HFF-Myc (cell line): ENCODE measurements around the gene NDRG3.

Experiments used
- DNase-seq: peaks from one replicate; pipeline ENCODE4 v3.0.0-alpha.2; 2011; ENCODE audit warnings: low read depth; ENCODE audit errors: extremely low read depth
- H3K4me3 ChIP-seq: replicated peaks from 2 replicates; pipeline ENCODE4 v1.5.1; 2011; ENCODE audit warnings: low read depth, mild to moderate bottlenecking, control low read depth, low read length
- CTCF ChIP-seq: IDR thresholded peaks from 2 replicates; pipeline ENCODE4 v1.5.1; 2012; ENCODE audit warnings: mild to moderate bottlenecking, low read depth, low read length, control low read depth; ENCODE audit errors: missing control alignments

Gene NDRG3

GRCh38 chr20:36654506-36654905 is 91.4 kb downstream of the NDRG3 start:
- no peak overlapping the region for H3K4me3 ChIP-seq
- no peak for DNase-seq

GRCh38 chr20:36653456-36653855 is 92.4 kb downstream of the NDRG3 start:
- H3K4me3 ChIP-seq, result no peak overlapping the region
- no peak for DNase-seq
- no peak for TF ChIP-seq CTCF

More at GRCh38 chr20:36654506-36654905, 91.4 kb downstream of the NDRG3 start:
- no peak for TF ChIP-seq CTCF

GRCh38 chr20:36647196-36648121 is 98.4 kb downstream of the NDRG3 start:
- no peak for DNase-seq
- no peak for TF ChIP-seq CTCF
- no peak overlapping the region for H3K4me3 ChIP-seq

GRCh38 chr20:36646678-36647077 is 99.2 kb downstream of the NDRG3 start:
- DNase-seq, result no peak
- TF ChIP-seq CTCF, result no peak
- no peak overlapping the region for H3K4me3 ChIP-seq

GRCh38 chr20:36645998-36646397 is 99.9 kb downstream of the NDRG3 start, which contains the start of gene SLA2:
Gene SLA2, minus strand, starts transcription at chr20:36646196. Its CDS starts 4,861 bp downstream, at chr20:36641335.
- H3K4me3 ChIP-seq, result no peak within 1 kb of the TSS
- no peak for TF ChIP-seq CTCF
- DNase-seq, result no peak

GRCh38 chr20:36645353-36645752 is 100.5 kb downstream of the NDRG3 start:
- DNase-seq, result no peak
- TF ChIP-seq CTCF, result no peak
- H3K4me3 ChIP-seq, result no peak overlapping the region

GRCh38 chr20:36644706-36645095 is 101.2 kb downstream of the NDRG3 start:
- TF ChIP-seq CTCF, result no peak
- DNase-seq, result no peak
- H3K4me3 ChIP-seq, result no peak overlapping the region
